Endothelial cell (in vitro differentiated cells): ENCODE results near the gene PSMG1. TPM values are rescaled to one million over a fixed set of nuclear protein-coding genes. Genes with fewer than 3 reads are reported as not detected.

ENCODE experiments used
- DNase-seq: peaks from one replicate; pipeline ENCODE4 v3.0.0; 2021; ENCODE audit warnings: low spot score
- H3K27ac Mint-ChIP-seq: one replicate; pipeline ENCODE4 v1.8.0; 2021; ENCODE audit warnings: mixed read lengths, inconsistent platforms; ENCODE audit not compliant: unreplicated experiment
- H3K27me3 Mint-ChIP-seq: one replicate; pipeline ENCODE4 v1.8.0; 2021; ENCODE audit warnings: mild to moderate bottlenecking, moderate library complexity, mixed read lengths, inconsistent platforms; ENCODE audit not compliant: unreplicated experiment
- H3K36me3 Mint-ChIP-seq: one replicate; pipeline ENCODE4 v1.8.0; 2021; ENCODE audit warnings: mild to moderate bottlenecking, low read depth, mixed read lengths, inconsistent platforms; ENCODE audit not compliant: unreplicated experiment
- H3K4me1 Mint-ChIP-seq: one replicate; pipeline ENCODE4 v1.8.0; 2021; ENCODE audit warnings: mild to moderate bottlenecking, mixed read lengths, inconsistent platforms; ENCODE audit not compliant: unreplicated experiment
- H3K4me3 Mint-ChIP-seq: one replicate; pipeline ENCODE4 v1.8.0; 2021; ENCODE audit warnings: mild to moderate bottlenecking, mixed read lengths, inconsistent platforms; ENCODE audit not compliant: unreplicated experiment
- H3K9me3 Mint-ChIP-seq: one replicate; pipeline ENCODE4 v1.8.0; 2021; ENCODE audit warnings: mixed read lengths, inconsistent platforms; ENCODE audit not compliant: unreplicated experiment
- CTCF ChIP-seq: fragments of 200-600 bp; sonication (generic); IDR thresholded peaks from one replicate; pipeline ENCODE4 v1.5.0; 2021; ENCODE audit warnings: antibody characterized with exemption; ENCODE audit not compliant: unreplicated experiment
- total RNA-seq: library from RNA; stranded (reverse); fragmentation: NEBNext Ultra II Directional; extraction: Animal tissue kit (Norgen Biotek cat#: 25700); gene quantifications from one replicate; pipeline ENCODE4 v1.2.1, GENCODE V29; 2021; ENCODE audit not compliant: unreplicated experiment

PSMG1 gene
- total RNA-seq, 1 donor from 2014 or later, result 36.8 TPM

DNA sequence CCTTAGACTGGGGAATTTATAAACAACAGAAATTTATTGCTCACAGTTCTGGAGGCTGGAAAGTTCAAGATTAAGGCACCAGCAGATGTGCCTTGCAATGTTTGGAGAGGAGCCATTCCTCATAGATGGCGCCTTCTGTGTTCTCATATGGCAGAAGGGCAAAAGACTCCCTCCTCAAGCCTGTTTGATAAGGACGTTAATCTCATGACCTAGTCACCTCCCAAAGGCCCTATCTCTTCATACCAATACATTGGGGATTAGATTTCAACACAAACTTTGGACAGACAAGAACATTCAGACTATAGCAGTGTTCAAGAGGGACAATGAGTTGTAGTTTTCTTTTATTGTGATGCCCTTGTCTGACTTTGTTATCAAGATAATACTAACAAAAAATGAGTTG lies 34.3 kb downstream of the PSMG1 start:
- H3K27me3 Mint-ChIP-seq, result peaks cover 2% of the 10 kb centered on the region
- H3K4me3 Mint-ChIP-seq, result no peak overlapping the region
- no peak overlapping the region for H3K27ac Mint-ChIP-seq
- no peak for TF ChIP-seq CTCF
- H3K36me3 Mint-ChIP-seq, result no peaks in the 10 kb centered on the region
- H3K9me3 Mint-ChIP-seq, result no peaks in the 10 kb centered on the region
- no peaks in the 10 kb centered on the region for H3K4me1 Mint-ChIP-seq
- DNase-seq, result no peak

DNA sequence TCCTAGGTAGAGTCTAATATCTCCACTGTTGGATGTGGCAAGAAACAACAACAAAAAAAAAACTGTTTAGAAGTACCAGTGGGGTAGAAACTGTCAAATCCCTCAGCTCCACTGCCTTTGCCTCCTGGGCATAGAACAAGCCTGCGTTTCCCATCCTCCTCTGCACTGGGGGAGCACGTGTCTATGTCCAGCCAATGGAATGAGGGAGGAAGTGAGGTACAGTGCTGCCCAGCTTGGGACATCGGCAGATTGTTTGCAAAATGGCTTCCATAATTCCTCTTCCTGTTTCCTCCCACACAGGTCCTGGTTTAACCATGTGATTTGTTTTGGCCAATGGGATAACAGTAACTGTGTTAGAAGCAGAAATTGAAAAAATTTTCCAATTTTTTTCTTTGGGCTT lies 39.1 kb downstream of the PSMG1 start:
- no peak overlapping the region for H3K27ac Mint-ChIP-seq
- H3K36me3 Mint-ChIP-seq, result peaks cover 2% of the 10 kb centered on the region
- TF ChIP-seq CTCF, result no peak
- peaks cover 5% of the 10 kb centered on the region for H3K9me3 Mint-ChIP-seq
- H3K4me3 Mint-ChIP-seq, result no peak overlapping the region
- DNase-seq, result no peak
- H3K27me3 Mint-ChIP-seq, result peaks cover 4% of the 10 kb centered on the region
- no peaks in the 10 kb centered on the region for H3K4me1 Mint-ChIP-seq

DNA sequence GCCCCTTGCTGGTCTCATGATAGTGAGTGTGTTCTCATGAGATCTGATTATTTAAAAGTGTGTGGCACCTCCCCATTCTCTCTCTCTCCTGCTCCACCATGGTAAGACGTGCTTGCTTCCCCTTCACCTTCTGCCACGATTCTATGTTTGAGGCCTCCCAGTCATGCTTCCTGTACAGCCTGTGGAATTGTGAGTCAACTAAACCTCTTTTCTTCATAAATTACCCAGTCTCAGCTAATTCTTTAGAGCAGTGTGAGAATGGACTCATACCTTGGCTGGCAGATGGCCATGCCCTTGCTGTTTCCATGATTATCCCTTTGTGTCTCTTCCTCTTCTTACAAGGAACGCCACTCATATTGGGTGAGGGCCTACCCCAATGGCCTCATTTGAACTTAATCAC lies 40.3 kb downstream of the PSMG1 start:
- H3K4me1 Mint-ChIP-seq, result no peaks in the 10 kb centered on the region
- peaks cover 2% of the 10 kb centered on the region for H3K36me3 Mint-ChIP-seq
- no peak overlapping the region for H3K4me3 Mint-ChIP-seq
- H3K9me3 Mint-ChIP-seq, result peaks cover 5% of the 10 kb centered on the region
- no peak for DNase-seq
- peaks cover 4% of the 10 kb centered on the region for H3K27me3 Mint-ChIP-seq
- no peak overlapping the region for H3K27ac Mint-ChIP-seq
- no peak for TF ChIP-seq CTCF

DNA sequence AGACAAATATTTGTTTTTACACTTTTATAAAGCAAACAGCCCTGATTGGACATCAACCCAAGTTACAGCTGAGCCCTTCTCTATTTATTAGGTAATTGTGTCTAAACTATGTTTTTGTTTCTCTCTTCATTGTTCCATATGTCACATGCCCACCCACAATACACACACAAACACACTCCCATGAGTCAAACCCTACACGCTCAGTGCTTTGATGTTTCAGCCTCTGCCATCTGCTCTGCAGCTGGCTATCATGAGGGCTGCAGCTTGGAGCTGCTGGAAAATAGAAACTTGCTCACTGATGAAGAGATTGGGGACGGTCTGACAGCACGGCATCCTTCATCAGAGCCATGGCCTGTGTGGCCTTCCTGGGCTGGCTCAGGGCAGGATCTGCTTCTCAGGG lies 41.7 kb downstream of the PSMG1 start:
- H3K4me1 Mint-ChIP-seq, result peaks cover 7% of the 10 kb centered on the region
- H3K36me3 Mint-ChIP-seq, result peaks cover 2% of the 10 kb centered on the region
- peaks cover 5% of the 10 kb centered on the region for H3K9me3 Mint-ChIP-seq
- no peak for DNase-seq
- TF ChIP-seq CTCF, result no peak
- H3K27me3 Mint-ChIP-seq, result peaks cover 4% of the 10 kb centered on the region
- H3K27ac Mint-ChIP-seq, result no peak overlapping the region
- H3K4me3 Mint-ChIP-seq, result no peak overlapping the region

- Mint-ChIP-seq H3K36me3 (no peaks in the 10 kb centered on the region), H3K9me3 (no peaks in the 10 kb centered on the region)
These were observed 45.7 kb downstream of the PSMG1 start for GRCh38 chr21:39137248-39138178.

More at GRCh38 chr21:39137248-39138178, 45.7 kb downstream of the PSMG1 start:
- no peak overlapping the region for H3K27ac Mint-ChIP-seq
- DNase-seq, result no peak
- H3K4me1 Mint-ChIP-seq, result peaks cover 9% of the 10 kb centered on the region
- no peak for TF ChIP-seq CTCF
- no peak overlapping the region for H3K4me3 Mint-ChIP-seq
- peaks cover 2% of the 10 kb centered on the region for H3K27me3 Mint-ChIP-seq
